Breast epithelium (tissue), 3 donors: ENCODE data around the gene POU5F1.

ENCODE experiments used
- CTCF ChIP-seq, 3 donors: fragments of 450-650 bp; IDR thresholded peaks; one replicate each; pipeline ENCODE4 v1.5.1; 2016 to 2017; ENCODE audit warnings: antibody characterized with exemption in 3 of 3, mild to moderate bottlenecking in 3 of 3, moderate library complexity in 3 of 3
- POLR2A ChIP-seq: fragments of 450-650 bp; IDR thresholded peaks from one replicate; pipeline ENCODE4 v1.6.1; 2016; ENCODE audit warnings: antibody characterized with exemption, mild to moderate bottlenecking, moderate library complexity
- POLR2AphosphoS5 ChIP-seq, 3 donors: sonication (generic); formaldehyde crosslinking; IDR thresholded peaks; one replicate each; pipeline ENCODE4 v1.6.1; 2017; ENCODE audit warnings: antibody characterized with exemption in 3 of 3

GRCh38 chr6:31157513-31158139, 12.9 kb downstream of the POU5F1 start, which contains the start of gene CCHCR1:
- no peak for TF ChIP-seq CTCF (IDR thresholded peaks at IDR 0.05)
- TF ChIP-seq POLR2AphosphoS5 (IDR thresholded peaks at IDR 0.05): no peak
- TF ChIP-seq POLR2A: no peak
